Effector CD8-positive, alpha-beta T cell (primary cell): ENCODE data around the gene STXBP4.

Experiments
- DNase-seq: peaks from one replicate; lab custom pipeline; 2025; lab: John Stamatoyannopoulos, UW

The STXBP4 gene

GRCh38 chr17:55168958-55169687 is 200.6 kb downstream of the STXBP4 start:
- DNase-seq: no peak

- DNase-seq: no peak
Observed at GRCh38 chr17:55171634-55172328, 203.2 kb downstream of the STXBP4 start.

- no peak for DNase-seq
Observed at GRCh38 chr17:55172612-55173011, 204.0 kb downstream of the STXBP4 start.

GRCh38 chr17:55174133-55174532 is 205.6 kb downstream of the STXBP4 start:
- DNase-seq: no peak

- DNase-seq: no peak
Observed at GRCh38 chr17:55175788-55176427, 207.3 kb downstream of the STXBP4 start.

- no peak for DNase-seq
Observed at GRCh38 chr17:55177159-55177854, 208.7 kb downstream of the STXBP4 start.

- no peak for DNase-seq
Observed at GRCh38 chr17:55177855-55178217, 209.3 kb downstream of the STXBP4 start.

GRCh38 chr17:55186937-55187770 is 218.6 kb downstream of the STXBP4 start:
- DNase-seq: no peak

GRCh38 chr17:55190748-55191147 is 222.2 kb downstream of the STXBP4 start:
- DNase-seq: no peak

- no peak for DNase-seq
Observed at GRCh38 chr17:55198690-55199370, 230.3 kb downstream of the STXBP4 start.

GRCh38 chr17:55200904-55201303 is 232.3 kb downstream of the STXBP4 start:
- DNase-seq: no peak

GRCh38 chr17:55201308-55201932 is 232.9 kb downstream of the STXBP4 start:
- no peak for DNase-seq

- DNase-seq: no peak
Observed at GRCh38 chr17:55202896-55203295, 234.3 kb downstream of the STXBP4 start.

GRCh38 chr17:55208078-55208812 is 239.7 kb downstream of the STXBP4 start:
- no peak for DNase-seq

- no peak for DNase-seq
Observed at GRCh38 chr17:55210292-55210691, 241.7 kb downstream of the STXBP4 start.

- DNase-seq: no peak
Observed at GRCh38 chr17:55212880-55213279, 244.3 kb downstream of the STXBP4 start.

GRCh38 chr17:55215711-55216110 is 247.1 kb downstream of the STXBP4 start:
- DNase-seq: no peak

GRCh38 chr17:55216888-55217287 is 248.3 kb downstream of the STXBP4 start:
- DNase-seq: no peak

GRCh38 chr17:55219459-55219858 is 250.9 kb downstream of the STXBP4 start:
- DNase-seq: no peak

GRCh38 chr17:55219934-55220333 is 251.4 kb downstream of the STXBP4 start:
- no peak for DNase-seq
